PC-3 (cell line): ENCODE measurements around the gene SPATA20. TPM values are rescaled to one million over a fixed set of nuclear protein-coding genes. Genes with fewer than 3 reads are reported as not detected.

Experiments
- ATAC-seq: fragments of 200-7000 bp; cut with Tn5 transposase; 2 replicates; pipeline ENCODE4 v1.9.1; 2020; ENCODE audit warnings: mild to moderate bottlenecking, moderate library complexity
- BruUV-seq: library from RNA; stranded (reverse); fragments of 400-500 nt; replicated peaks from 2 replicates; lab custom pipeline; 2021; lab: Mats Ljungman, UMichigan
- CTCF ChIA-PET: fragments of 300-600 bp; sonication (Branson Sonifier 250); formaldehyde crosslinking; loops from one replicate; lab custom pipeline; 2022; ENCODE audit warnings: antibody characterized with exemption; lab: Charles Lee
- POLR2A ChIA-PET: fragments of 300-600 bp; sonication (Branson Sonifier 250); formaldehyde crosslinking; loops from one replicate; lab custom pipeline; 2022; ENCODE audit warnings: antibody characterized with exemption; ENCODE audit not compliant: unreplicated experiment; lab: Charles Lee
- DNase-seq: peaks from one replicate; pipeline ENCODE4 v3.0.0-alpha.2; 2015
- H2AFZ ChIP-seq: fragments of 300-600 bp; sonication (generic); 2 replicates; pipeline ENCODE4 v1.6.0; 2016; ENCODE audit warnings: antibody characterized with exemption, low read length
- H3F3A ChIP-seq: fragments of 300-600 bp; sonication (generic); one replicate; pipeline ENCODE4 v1.6.0; 2017; ENCODE audit warnings: antibody characterized with exemption, low read length, control low read depth, mild to moderate bottlenecking; ENCODE audit not compliant: unreplicated experiment
- H3K27ac ChIP-seq: fragments of 300-600 bp; sonication (generic); 2 replicates; pipeline ENCODE4 v1.5.1; 2016; ENCODE audit warnings: mild to moderate bottlenecking, low read length
- H3K27me3 ChIP-seq: fragments of 300-600 bp; sonication (generic); 2 replicates; pipeline ENCODE4 v1.6.1; 2016; ENCODE audit warnings: low read length, mixed read lengths
- H3K36me3 ChIP-seq: fragments of 300-600 bp; sonication (generic); 2 replicates; pipeline ENCODE4 v1.6.1; 2016; ENCODE audit warnings: low read depth, mixed run types, low read length, mixed read lengths
- H3K4me1 ChIP-seq: fragments of 300-600 bp; sonication (generic); 2 replicates; pipeline ENCODE4 v1.5.1; 2016; ENCODE audit warnings: low read length; ENCODE audit not compliant: insufficient read depth
- H3K4me2 ChIP-seq: fragments of 300-600 bp; sonication (generic); 2 replicates; pipeline ENCODE4 v1.6.0; 2016; ENCODE audit warnings: low read length
- H3K4me3 ChIP-seq: fragments of 300-600 bp; sonication (generic); 2 replicates; pipeline ENCODE4 v1.5.1; 2016; ENCODE audit warnings: mild to moderate bottlenecking, low read length, mixed read lengths
- H3K79me2 ChIP-seq: fragments of 300-600 bp; sonication (generic); 2 replicates; pipeline ENCODE4 v1.6.1; 2017; ENCODE audit warnings: low read length, mixed read lengths
- H3K9ac ChIP-seq: fragments of 300-600 bp; sonication (generic); 2 replicates; pipeline ENCODE4 v1.6.0; 2016; ENCODE audit warnings: mild to moderate bottlenecking, low read length
- H3K9me2 ChIP-seq: fragments of 300-600 bp; sonication (generic); replicated peaks from 2 replicates; pipeline ENCODE4 v1.6.1; 2016; ENCODE audit warnings: mixed run types, low read length, mixed read lengths
- H3K9me3 ChIP-seq: fragments of 300-600 bp; sonication (generic); 2 replicates; pipeline ENCODE4 v1.6.1; 2016; ENCODE audit warnings: low read length, mixed read lengths
- H4K20me1 ChIP-seq: fragments of 300-600 bp; sonication (generic); 2 replicates; pipeline ENCODE4 v1.6.1; 2016; ENCODE audit warnings: low read length, mixed read lengths
- EZH2 ChIP-seq: fragments of 300-600 bp; sonication (generic); IDR thresholded peaks from one replicate; pipeline ENCODE4 v1.6.1; 2017; ENCODE audit warnings: antibody characterized with exemption, mild to moderate bottlenecking, low read length; ENCODE audit not compliant: unreplicated experiment
- EZH2phosphoT487 ChIP-seq: fragments of 300-600 bp; sonication (generic); IDR thresholded peaks from 2 replicates; pipeline ENCODE4 v1.6.1; 2018; ENCODE audit warnings: mild to moderate bottlenecking, antibody characterized with exemption, low read length, borderline replicate concordance
- intact Hi-C: fragments of 100-400 bp; cut with micrococcal nuclease; formaldehyde crosslinking; loops from 2 replicates; pipeline ENCODE4 v1.9.0; 2023
- total RNA-seq: library from RNA; depleted of rRNA; stranded (reverse); fragments of >200 nt; gene quantifications from 2 replicates; pipeline ENCODE4 v1.2.3, GENCODE V29; 2014
- TF ChIP-seq, protein P1 (sequence below): fragments of 300-600 bp; sonication (generic); conservative IDR thresholded peaks from 2 replicates; pipeline ENCODE4 v1.5.1; 2017; ENCODE audit warnings: antibody characterized with exemption, low read depth, mild to moderate bottlenecking, low read length

Gene SPATA20
- total RNA-seq, 1 experiment from 2014 or later = 115 TPM

DNA sequence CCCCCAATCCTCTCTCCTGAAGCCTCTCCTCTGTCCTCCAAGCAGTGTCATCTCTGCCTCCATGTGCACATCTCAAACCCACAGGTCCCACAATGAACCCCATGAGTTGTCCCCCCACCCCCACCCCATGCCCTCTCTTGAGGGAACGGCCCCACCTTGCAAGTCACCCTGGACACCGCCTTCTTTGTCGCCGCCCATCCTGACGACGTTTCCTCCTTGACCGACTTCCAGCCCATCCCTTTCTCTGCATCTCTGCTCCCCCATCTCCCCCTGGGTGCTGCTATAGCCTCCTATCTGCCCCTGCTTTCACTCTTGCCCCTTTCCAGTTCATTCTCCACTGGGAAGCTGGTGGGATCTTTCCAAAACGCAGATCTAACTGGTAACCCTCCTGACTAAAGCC, 1.7 kb upstream of the SPATA20 start:
- Histone ChIP-seq H2AFZ (no peak overlapping the region), H3K4me3 (no peak overlapping the region), H3K9me2 (no peaks in the 10 kb centered on the region), H3K36me3 (no peaks in the 10 kb centered on the region), H3K9me3 (no peaks in the 10 kb centered on the region), H3K4me1 (peaks cover 37% of the 10 kb centered on the region), H3K27me3 (no peaks in the 10 kb centered on the region), H4K20me1 (no peaks in the 10 kb centered on the region), H3F3A (no peaks in the 10 kb centered on the region), H3K27ac (no peak overlapping the region), H3K79me2 (peaks cover 13% of the 10 kb centered on the region), H3K4me2 (no peak overlapping the region), H3K9ac (no peak overlapping the region)
- TF ChIP-seq EZH2phosphoT487 (no peak), EZH2 (no peak)
- TF ChIP-seq, protein P1, sequence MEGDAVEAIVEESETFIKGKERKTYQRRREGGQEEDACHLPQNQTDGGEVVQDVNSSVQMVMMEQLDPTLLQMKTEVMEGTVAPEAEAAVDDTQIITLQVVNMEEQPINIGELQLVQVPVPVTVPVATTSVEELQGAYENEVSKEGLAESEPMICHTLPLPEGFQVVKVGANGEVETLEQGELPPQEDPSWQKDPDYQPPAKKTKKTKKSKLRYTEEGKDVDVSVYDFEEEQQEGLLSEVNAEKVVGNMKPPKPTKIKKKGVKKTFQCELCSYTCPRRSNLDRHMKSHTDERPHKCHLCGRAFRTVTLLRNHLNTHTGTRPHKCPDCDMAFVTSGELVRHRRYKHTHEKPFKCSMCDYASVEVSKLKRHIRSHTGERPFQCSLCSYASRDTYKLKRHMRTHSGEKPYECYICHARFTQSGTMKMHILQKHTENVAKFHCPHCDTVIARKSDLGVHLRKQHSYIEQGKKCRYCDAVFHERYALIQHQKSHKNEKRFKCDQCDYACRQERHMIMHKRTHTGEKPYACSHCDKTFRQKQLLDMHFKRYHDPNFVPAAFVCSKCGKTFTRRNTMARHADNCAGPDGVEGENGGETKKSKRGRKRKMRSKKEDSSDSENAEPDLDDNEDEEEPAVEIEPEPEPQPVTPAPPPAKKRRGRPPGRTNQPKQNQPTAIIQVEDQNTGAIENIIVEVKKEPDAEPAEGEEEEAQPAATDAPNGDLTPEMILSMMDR = no peak
- ATAC-seq = no peak
- ChIA-PET POLR2A (no interaction called here), CTCF (no interaction called here)
- no TSS peak for BruUV-seq
- intact Hi-C loops = no loop called here
- no peak for DNase-seq

DNA sequence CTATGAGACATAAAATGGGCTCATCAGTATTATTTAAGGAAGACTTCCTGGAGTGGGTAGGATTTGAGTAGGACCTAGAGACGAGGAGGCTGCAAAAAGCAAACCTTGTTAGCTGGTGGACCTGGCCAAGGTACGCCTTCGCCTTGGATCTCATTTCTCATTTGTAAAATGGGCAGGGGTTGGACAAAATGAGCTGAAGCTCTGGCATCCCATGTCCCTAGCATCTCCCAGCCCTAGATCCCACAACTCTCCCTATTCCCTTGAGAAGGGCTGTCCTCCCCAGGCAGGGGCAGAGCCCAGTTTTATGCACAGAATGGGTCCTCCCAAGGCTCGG, 306 bp upstream of the SPATA20 start:
- intact Hi-C loops = loop anchor here (1.0 kb wide), 4 partner anchors 80 to 295 kb away; no protein-coding TSS in a partner anchor
- H3K36me3 ChIP-seq = peaks cover 8% of the 10 kb centered on the region
- BruUV-seq = no TSS peak
- H3K9me3 ChIP-seq = no peaks in the 10 kb centered on the region
- ChIA-PET POLR2A (interaction anchor here (1.0 kb wide), 1 partner anchor 149 kb away, joined by 17 read pairs; no protein-coding TSS in a partner anchor), CTCF (interaction anchor here (1.7 kb wide), 1 partner anchor 79 kb away, joined by 6 read pairs; no protein-coding TSS in a partner anchor)
- no peak overlapping the region for H3K27ac ChIP-seq
- no peaks in the 10 kb centered on the region for H3K9me2 ChIP-seq
- H3K4me1 ChIP-seq = peaks cover 31% of the 10 kb centered on the region
- TF ChIP-seq EZH2phosphoT487 (no peak), EZH2 (no peak)
- TF ChIP-seq, protein P1 = no peak
- no peaks in the 10 kb centered on the region for H3K27me3 ChIP-seq
- H3F3A ChIP-seq = no peaks in the 10 kb centered on the region
- DNase-seq (no peak), ATAC-seq (no peak)
- H3K9ac ChIP-seq = 0 out of 2 replicates have a peak overlapping the region, but pooled peaks have one; percentile 88
- peak overlapping the region; percentile 69; the same call in 1 of the 2 replicates for H2AFZ ChIP-seq
- H3K79me2 ChIP-seq = peaks cover 13% of the 10 kb centered on the region
- H3K4me3 ChIP-seq = peak overlapping the region; percentile 72; the same call in 1 of the 2 replicates
- peak overlapping the region; percentile 90 for H3K4me2 ChIP-seq
- H4K20me1 ChIP-seq = no peaks in the 10 kb centered on the region

DNA sequence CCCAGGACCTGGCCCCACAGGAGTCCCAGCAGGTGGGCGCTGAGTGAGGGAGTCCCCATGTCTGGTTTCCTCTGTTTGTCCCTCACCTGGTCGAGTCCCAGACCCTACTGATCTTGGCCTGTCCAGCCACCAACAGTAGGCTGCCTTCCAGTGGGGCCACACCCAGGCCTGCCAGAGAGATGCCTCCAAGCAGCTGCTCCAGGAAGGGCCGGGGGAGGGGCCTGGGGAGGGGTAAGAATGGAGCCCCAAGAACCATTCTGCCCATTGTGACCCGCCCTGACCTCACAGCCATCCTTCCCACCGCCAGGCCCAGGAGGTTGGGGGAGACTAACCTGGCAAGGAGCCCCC, 736 bp downstream of the SPATA20 start:
- no peaks in the 10 kb centered on the region for H3F3A ChIP-seq
- TF ChIP-seq EZH2phosphoT487 = no peak
- TF ChIP-seq EZH2 = no peak
- TF ChIP-seq, protein P1 = no peak
- CTCF ChIA-PET = interaction anchor here (0.5 to 1.7 kb wide), 2 partner anchors 78 to 293 kb away, joined by 4 to 6 read pairs; no protein-coding TSS in a partner anchor
- intact Hi-C loops = loop anchor here (1.0 kb wide), 4 partner anchors 79 to 294 kb away; no protein-coding TSS in a partner anchor
- no peaks in the 10 kb centered on the region for H3K27me3 ChIP-seq
- peak overlapping the region; percentile 88 for H3K9ac ChIP-seq
- no TSS peak for BruUV-seq
- H4K20me1 ChIP-seq = no peaks in the 10 kb centered on the region
- DNase-seq (no peak), ATAC-seq (peak; percentile 31)
- peak overlapping the region; percentile 43 for H3K27ac ChIP-seq
- H3K4me1 ChIP-seq = peaks cover 23% of the 10 kb centered on the region
- H3K36me3 ChIP-seq = peaks cover 8% of the 10 kb centered on the region
- H3K4me3 ChIP-seq = peak overlapping the region; percentile 72
- H3K4me2 ChIP-seq = peak overlapping the region; percentile 90
- H3K79me2 ChIP-seq = peaks cover 13% of the 10 kb centered on the region
- no peak overlapping the region for H2AFZ ChIP-seq
- POLR2A ChIA-PET = interaction anchor here (1.0 kb wide), 1 partner anchor 148 kb away, joined by 17 read pairs; no protein-coding TSS in a partner anchor
- H3K9me2 ChIP-seq = no peaks in the 10 kb centered on the region
- no peaks in the 10 kb centered on the region for H3K9me3 ChIP-seq
